ENCODE data around the gene KIF5A.

KIF5A gene

DNA sequence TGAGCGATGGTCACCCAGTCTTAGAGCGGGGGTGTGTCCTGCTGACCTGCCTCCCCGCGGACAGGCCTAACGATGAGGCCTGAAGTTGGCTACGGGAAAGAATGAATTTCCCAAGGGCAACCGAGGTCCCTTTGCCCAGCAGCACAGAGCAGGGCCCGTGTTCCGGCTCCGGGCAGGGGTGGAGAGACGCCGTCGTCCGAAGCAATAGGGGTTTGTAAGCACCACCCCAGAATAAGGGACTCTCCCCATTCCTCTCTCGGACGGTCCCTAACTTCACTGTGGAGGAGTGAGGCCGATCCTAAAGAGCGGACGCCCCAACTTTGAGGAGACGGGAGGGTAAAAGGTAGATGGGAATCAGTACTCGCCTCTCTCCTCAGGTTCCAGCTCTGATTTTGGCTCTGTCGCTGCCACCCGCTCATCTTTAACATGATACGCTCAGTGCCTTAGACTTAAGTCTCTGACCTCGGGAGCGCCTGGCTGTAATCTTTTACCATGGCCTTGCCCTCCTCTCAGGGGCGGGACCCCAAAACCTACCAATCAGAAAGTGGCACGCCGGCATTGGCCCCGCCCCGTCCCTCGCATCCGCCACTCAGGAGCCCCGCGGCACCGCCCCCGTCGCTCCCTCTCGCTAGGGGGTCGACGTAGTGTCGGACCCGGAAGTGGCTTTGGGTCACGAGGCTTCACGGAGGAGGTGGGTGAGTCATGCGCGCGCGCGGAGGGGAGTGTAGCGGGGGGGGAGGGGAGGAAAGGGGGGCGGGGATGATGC, 29.6 kb upstream of the KIF5A start, which contains the start of gene DDIT3:
Gene DDIT3, minus strand, starts transcription at position 462 of the 766 bp plus-strand sequence. CDS start 3,108 bp downstream, outside the sequence.
- DNase-seq, result peak; percentile 100

DNA sequence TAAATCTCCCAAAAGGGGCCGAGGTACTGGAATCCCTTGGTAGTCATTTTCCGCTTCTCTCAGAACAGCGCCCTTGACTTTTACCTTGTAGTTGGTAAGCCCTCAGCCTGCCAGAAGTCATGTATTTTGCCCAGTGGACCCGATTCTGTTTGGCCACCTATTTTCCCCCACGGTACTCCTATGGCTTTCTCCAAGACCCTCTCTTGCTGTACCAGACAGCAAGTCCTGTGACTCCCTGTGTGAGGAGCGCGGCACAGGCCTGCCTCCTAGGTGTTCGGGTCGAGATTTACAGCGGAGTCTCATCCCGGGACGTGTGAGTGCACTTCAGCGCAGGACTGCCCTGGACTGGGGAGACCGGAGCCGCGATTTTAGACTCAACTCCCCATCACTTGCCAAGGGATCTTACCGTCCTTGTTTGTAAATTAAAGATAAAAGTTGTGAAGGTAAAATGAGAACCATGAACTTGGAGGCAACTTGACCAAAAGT, 28.3 kb upstream of the KIF5A start:
- DNase-seq, result no peak

DNA sequence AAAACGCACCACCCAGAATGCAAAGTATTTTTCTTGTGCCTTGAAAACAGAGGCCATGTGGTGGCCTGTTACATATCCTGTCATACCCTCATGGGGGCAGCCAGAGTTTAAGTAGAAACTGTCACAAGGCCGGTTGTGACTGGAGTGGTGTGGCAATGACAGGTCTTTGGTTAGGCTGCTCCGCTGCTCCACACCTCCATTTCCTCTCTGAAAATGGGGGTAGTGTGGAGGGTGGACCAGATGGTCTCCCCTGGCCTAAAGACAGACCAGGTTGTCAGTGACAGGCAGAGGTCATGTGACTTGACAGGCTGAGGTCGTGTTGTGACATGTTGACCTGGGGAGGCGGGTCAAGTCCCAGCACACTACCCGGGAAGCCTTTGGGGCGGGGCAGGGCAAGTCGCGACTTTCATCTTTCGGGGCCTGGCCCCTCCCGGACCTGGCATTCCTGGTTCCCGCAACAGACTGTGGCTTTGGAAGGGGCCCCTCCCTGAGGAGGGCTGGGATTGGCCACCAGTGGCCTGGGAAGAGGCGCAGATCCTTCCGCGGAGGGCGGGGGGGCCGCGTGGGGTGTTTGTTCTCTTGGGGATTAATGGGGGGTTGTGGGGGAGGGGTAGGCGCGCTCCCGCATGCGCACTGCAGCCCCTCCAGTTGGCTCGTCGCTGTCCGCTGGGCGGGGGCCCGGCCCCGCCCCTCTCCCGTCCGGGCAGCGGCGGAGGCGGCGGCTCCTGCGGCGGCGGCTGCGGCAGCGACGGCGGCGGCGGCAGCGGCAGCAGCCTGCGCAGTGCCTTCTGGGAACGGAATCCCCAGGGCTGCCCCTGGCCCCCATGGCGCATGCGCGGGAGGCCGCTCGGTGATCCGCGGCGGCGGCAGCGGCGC, 27.6 kb upstream of the KIF5A start, which contains the start of gene MBD6:
Gene MBD6, plus strand, starts transcription at position 814 of the 876 bp plus-strand sequence. CDS start 1,480 bp downstream, outside the sequence.
- peak; percentile 87 for DNase-seq

GRCh38 chr12:57522887-57523705, 26.7 kb upstream of the KIF5A start:
- no peak for DNase-seq

DNA sequence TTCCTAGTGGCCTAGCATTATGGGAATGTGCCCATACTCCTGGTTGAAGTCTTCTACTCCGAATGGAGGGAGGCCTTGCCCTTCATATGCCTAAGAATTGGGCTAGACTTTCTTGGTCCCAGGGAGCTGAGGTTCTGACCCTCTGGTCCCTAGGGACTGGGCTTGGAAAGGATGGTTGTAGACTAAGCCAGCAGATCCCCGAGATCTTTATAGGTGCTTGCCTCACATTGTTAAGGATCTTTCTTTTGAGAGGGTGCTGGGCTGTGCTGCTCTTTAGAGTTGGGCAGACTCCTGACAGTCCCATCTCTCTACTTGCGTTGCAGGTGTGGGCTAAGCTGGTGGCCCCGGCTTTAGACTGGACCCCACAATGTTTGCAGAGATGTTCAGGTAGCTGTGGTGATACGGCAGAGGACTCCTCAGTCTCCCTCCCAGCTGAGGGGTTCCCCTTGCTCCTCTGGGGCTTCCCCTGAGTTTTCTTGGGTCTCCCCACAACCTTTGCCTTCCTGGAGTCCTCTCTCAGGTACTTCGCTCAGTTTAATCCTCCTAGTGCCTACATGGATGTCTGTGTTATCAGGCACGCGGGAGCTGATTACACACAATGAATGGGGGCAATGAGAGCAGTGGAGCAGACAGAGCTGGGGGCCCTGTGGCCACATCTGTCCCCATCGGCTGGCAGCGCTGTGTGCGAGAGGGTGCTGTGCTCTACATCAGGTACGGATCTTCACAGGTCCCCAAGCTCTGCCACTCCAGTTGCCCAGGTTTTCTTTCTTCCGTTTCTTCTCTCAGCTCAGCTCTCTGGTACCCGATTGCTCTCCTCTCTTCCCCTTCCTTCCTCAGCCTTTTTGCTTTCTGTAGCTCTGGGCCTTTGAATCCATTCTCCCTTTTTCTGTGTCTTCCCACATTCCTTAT, 25.9 kb upstream of the KIF5A start:
- no peak for DNase-seq

DNA sequence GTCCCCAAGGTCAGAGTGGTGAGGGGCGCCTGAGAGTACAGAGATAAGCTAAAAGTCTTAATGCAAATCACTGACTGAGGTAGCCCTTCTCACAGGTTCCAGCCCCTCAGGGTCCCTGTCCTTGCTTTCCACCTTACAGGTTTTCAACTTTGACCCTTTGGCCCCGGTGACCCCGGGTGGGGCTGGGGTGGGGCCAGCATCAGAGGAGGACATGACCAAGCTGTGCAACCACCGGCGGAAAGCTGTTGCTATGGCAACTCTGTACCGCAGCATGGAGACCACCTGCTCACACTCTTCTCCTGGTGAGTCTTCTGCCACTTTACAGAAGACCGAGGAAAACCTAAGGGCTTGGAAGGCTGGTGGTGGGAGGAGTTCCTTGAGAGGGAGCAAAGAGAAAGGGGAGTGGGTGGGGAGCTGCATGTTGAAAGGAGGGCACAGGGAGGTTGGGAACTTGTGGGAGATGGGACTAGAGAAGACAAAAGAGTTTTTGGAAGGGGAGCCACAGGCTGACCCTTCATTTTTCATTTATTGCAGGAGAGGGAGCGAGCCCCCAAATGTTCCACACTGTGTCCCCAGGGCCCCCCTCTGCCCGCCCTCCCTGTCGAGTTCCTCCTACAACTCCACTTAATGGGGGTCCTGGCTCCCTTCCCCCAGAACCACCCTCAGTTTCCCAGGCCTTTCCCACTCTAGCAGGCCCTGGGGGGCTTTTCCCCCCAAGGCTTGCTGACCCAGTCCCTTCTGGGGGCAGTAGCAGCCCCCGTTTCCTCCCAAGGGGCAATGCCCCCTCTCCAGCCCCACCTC, 24.8 kb upstream of the KIF5A start:
- DNase-seq, result no peak

GRCh38 chr12:57525615-57526383, 24.0 kb upstream of the KIF5A start:
- DNase-seq, result no peak

DNA sequence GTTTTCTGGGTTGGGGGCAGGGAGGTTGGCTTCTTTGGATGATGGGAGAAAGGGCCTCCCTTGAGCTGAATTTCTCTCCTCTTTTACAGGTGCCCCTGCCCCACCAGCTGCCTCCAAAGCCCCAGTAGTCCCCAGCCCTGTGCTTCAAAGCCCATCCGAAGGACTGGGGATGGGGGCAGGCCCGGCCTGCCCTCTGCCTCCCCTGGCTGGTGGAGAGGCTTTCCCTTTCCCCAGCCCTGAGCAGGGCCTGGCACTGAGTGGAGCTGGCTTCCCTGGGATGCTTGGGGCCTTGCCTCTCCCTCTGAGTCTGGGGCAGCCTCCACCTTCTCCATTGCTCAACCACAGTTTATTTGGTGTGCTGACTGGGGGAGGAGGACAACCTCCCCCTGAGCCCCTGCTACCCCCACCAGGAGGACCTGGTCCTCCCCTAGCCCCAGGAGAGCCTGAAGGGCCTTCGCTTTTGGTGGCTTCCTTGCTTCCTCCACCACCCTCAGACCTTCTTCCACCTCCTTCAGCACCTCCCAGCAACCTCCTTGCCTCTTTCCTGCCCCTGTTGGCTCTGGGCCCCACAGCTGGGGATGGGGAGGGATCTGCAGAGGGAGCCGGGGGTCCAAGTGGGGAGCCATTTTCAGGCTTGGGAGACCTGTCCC, 23.2 kb upstream of the KIF5A start:
- DNase-seq, result no peak

DNA sequence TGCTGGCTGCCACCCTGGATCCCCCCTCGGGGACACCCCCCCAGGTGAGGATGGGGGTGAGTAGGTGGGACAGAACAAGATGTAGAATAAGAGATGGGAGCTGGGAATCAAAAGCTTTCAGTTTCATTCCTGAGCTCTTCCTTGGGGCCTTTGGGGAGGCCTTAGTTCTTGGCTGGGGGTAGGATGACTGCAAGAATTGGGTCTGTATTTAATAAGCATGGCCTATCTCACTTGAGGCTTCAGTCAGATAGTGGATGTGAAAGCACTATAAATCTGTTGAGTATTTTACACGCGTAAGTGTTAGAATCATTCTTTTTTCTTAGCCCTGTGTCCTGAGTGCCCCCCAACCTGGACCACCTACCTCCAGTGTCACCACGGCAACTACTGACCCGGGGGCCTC, 22.7 kb upstream of the KIF5A start:
- no peak for DNase-seq

GRCh38 chr12:57528176-57528575, 21.7 kb upstream of the KIF5A start:
- DNase-seq, result no peak

- no peak for DNase-seq
Observed at GRCh38 chr12:57528831-57529555, 20.9 kb upstream of the KIF5A start.

- DNase-seq, result no peak
Observed at GRCh38 chr12:57529831-57530230, 20.0 kb upstream of the KIF5A start.

DNA sequence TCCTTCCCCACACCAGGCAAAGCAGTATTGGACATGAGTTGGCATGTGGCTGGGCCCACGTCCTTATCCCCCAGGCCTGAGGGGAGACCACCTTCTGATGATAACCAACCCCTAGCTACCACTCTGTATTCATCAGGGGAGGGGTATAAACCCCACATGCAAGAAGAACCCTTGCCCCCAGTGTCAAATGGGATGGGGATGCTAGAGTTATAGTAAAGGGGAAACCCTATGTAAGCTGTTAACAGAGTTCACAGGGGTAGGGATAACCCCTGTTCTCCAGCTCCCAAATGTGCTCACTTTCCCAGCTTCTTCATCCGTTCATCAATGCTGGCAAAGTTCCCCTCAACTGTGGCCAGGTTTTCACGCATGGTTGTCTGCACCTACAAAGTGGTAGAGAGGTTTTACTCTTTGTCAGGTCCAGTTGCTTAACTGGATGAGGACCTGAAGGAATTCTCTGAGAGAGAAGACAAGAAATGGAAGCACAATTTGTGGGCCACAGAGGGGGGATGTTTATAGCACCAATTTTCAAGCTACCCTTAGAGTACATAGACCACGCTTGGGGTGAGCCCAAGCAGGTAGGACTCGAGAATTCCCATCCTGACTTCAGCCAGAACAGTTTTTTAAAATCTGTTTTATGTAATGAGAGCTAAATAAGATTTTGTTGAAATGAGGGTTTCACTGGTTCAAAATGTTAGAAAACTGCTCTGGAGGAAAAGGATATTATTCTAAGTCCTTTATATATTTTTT, 19.3 kb upstream of the KIF5A start:
- DNase-seq, result no peak

GRCh38 chr12:57531836-57532235, 18.0 kb upstream of the KIF5A start:
- DNase-seq, result no peak

DNA sequence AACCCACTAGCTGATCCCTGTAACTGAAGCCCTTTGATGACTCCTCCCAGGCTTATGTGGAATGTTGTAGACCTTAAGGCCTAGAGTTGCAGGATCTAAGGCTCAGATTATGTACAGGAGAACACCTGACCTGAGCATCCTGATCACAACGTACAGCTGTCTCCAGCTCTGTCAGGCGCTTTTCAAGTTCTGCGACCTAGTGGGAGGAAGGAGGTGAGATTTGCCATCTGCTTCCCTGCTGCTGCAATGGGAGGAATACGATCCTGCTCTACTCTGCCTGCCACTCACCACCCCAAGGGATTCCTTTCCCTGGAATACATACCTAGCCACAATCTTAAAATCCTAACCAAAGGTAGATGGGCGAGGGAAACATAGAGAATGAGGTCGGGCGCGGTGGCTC, 16.7 kb upstream of the KIF5A start:
- no peak for DNase-seq

DNA sequence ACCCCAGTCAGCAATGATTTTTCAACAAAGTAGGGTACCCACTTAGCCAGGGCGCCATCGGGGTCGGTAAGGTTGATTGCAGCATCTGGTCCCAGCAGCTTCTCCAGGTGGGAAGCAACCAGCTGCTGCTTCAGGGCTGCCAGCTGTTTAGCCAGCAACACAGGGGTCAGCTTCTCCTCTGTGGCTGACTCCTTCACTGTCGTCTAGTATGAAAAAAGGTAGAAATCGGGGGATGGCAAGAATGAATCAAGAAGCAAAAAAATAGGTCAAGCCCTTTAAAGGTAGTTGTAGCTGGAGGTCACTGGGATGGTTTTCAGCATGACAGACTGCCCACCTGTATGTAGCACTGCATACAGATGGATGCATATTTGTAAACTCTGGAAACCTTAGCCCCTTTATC, 15.6 kb upstream of the KIF5A start:
- no peak for DNase-seq

GRCh38 chr12:57534991-57535543, 14.8 kb upstream of the KIF5A start:
- no peak for DNase-seq
